IPS DF 4.7 (cell line): ENCODE measurements around the gene ZNF536.
"Not testable (repeated sequence)": the region's sequence is repeated elsewhere in the genome, so short reads cannot be mapped to it uniquely, and the experiment has no call there.

ENCODE experiments used
- DNase-seq: peaks from one replicate; pipeline ENCODE4 v3.0.0-alpha.2; 2013; ENCODE audit warnings: low spot score; ENCODE audit errors: extremely low read depth

Gene ZNF536

GRCh38 chr19:30481063-30481462, 108.9 kb downstream of the ZNF536 start:
- DNase-seq: no peak

DNA sequence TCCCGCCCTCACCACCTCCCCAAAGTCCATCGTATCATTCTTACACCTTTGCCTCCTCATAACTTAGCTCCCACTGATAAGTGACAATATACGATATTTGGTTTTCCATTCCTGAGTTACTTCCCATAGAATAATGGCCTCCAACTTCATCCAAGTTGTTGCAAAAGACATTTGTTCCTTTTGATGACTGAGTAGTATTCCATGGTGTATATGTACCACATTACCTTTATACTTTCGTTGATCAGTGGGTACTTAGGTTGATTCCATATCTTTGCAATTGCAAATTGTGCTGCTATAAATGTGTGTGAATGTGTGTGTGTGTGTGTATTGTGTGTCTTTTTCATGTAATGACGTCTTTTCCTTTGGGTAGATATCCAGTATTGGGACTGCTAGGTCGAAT, 109.6 kb downstream of the ZNF536 start:
- DNase-seq: no peak

DNA sequence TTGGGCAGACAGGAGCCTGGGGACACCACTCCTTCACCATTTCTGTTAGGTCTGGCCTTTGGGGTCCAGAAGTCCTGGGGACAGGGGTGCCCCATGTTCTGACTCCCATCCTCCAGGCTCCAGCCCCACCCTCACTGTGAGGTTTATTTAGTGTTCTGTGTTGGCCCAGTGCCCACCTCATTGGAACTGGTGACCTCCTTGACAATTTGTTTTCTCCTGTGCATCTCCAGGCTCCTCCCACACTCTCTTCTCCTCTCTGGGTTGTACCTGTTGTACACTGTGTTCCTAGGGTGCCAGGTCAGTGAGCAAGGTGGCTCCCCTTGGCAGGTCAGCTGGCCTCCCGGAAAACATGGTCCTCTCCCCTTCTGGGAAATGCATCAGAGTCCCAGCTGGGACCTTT, 110.8 kb downstream of the ZNF536 start:
- no peak for DNase-seq

DNA sequence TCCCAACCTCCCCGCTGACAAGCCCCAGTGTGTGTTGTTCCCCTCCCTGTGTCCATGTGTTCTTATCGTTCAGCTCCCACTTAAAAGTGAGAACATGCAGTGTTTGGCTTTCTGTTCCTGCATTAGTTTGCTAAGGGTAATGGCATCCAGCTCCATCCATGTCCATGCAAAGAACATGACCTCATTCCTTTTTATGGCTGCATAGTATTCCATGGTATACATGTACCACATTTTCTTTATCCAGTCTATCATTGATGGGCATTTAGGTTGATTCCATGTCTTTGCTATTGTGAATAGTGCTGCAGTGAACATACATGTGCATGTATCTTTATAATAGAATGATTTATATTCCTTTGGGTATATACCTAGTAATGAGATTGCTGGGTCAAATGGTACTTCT, 114.1 kb downstream of the ZNF536 start:
- DNase-seq: not testable (repeated sequence)

DNA sequence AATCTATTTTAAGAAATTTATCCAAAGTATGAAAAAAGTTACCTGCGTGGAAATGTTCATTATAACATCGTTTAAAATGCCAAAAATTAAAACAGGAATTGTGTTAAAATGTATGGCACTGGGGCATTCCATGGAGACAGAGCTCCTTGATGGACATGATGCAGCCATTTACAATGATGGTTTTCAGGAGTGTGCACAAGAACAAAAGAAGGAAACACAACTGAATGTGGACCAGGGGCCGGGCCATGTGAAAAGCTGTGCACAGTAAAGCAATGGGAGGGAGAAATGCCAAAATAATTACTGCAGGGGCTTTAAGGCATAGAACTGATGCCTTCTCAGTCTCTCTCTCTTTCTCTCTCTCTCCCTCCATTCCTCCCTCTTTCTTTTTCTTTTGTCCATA, 115.0 kb downstream of the ZNF536 start:
- DNase-seq: no peak

DNA sequence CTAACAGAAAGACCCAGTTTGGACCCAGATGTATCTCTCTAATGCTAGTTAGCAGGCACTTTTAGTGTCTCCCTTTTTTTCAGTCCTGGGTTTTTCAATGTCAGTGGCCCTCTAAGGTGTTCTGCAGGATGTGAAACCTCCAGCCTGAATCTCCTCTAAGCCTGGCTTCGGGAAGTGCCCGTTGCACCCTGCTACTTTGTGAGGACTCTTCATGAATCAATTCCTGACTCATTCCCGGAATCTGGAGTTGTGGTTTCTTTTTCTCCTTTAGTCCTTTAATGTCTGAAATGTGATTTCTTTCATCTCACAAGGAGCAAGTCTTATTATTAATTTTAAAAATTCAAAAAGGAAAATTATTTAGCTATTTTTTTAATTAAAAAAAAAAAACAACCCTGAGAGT, 116.0 kb downstream of the ZNF536 start:
- DNase-seq: no peak

- DNase-seq: no peak
Measured at GRCh38 chr19:30490760-30491159, 118.6 kb downstream of the ZNF536 start.

DNA sequence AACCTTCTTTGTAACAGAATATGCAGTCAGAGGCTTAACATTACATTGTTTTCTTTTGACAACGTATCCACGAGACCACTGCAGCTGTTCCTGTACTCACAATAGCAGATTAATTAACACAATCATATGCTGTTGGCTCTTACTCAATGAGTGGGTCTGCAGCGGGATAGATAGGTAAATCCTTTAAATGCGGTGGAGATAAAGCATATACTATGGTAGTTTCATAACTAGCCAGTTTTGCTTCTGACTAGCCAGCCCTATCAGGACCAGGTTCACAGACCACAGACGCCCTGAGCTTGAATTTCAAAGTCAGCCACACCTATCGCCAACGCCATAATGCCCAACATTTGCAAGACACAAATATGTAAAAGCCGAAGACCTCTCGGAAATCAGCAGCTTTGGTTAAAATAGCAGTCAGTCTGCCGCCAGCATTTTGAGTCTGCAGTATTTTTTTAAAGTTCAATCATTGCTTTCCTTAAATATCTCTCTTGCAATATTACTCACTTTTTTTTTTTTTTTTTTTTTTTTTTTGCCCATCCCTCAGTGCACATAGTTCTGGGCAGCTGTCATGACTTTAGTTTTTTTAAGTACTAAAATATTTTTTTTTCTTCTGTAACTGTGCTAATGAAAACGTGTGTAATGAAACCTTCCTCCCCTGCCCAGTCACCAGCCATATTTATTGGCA, 120.5 kb downstream of the ZNF536 start:
- no peak for DNase-seq

DNA sequence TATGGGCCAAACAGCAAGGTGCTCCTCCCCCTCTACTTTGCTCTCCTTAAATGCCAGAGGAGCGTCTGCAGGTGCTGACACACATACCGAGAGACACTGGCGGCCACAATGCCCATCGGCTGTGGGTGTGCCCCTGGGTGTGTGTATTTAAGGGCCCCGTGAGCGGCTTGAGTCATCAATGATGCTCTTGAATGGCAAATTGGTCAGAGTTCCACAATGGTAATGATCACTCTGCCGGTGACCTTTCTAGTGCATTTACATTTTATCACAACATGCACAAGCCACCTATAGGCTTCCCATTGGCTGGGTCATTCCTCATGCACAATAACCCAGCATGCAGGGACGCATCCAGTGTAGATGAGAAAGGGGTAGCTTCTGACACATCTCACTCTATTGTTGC, 124.8 kb downstream of the ZNF536 start:
- no peak for DNase-seq

DNA sequence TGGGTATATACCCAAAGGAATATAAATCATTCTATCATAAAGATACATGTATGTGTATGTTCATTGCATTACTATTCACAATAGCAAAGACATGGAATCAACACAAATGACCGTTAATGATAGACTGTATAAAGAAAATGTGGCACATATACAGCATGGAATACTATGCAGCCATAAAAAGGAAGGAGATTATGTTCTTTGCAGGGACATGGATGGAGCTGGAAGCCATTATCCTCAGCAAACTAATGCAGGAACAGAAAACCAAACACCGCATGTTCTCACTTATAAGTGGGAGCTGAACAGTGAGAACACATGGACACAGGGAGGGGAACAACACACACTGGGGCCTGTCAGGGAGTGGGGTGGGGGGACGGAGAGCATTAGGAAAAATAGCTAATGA, 125.9 kb downstream of the ZNF536 start:
- DNase-seq: not testable (repeated sequence)

DNA sequence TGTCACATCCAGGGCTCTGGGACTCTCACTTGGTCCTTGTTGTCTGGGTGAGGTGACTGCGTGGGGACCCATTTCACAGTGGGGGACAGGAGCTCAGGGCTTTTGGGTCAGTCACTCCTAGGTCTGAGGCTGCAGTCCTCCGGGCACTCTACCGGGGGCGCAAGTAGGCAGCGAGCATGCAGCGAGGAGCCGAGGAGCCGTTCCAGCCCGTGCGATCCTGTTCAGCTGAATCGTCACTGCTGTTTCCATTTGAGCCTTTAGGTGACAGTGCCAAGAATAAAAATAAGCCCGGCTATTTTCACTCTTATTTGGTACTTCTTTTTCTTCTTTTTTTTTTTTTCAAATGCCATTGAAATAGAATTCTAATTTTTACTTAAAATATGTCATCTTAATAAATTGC, 126.5 kb downstream of the ZNF536 start:
- DNase-seq: no peak

DNA sequence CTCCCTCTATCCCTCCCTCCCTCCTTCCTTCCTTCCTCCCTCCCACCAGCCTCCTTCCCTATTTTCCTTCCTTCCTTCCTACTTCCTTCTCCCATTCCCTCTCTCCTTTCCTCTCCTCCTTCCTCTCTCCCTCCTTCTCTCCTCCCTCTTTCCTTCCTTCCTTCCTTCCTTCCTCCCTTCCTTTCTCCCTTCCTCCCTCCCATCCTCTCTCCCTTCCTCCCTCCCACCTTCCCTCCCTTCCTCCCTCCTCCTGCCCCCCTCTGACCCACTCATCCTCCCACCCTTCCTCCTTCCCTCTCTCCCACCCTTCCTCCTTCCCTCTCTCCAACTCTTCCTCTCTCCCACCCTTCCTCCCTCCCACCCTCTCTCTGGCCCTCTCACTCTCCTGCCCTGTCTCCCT, 132.1 kb downstream of the ZNF536 start:
- no peak for DNase-seq

DNA sequence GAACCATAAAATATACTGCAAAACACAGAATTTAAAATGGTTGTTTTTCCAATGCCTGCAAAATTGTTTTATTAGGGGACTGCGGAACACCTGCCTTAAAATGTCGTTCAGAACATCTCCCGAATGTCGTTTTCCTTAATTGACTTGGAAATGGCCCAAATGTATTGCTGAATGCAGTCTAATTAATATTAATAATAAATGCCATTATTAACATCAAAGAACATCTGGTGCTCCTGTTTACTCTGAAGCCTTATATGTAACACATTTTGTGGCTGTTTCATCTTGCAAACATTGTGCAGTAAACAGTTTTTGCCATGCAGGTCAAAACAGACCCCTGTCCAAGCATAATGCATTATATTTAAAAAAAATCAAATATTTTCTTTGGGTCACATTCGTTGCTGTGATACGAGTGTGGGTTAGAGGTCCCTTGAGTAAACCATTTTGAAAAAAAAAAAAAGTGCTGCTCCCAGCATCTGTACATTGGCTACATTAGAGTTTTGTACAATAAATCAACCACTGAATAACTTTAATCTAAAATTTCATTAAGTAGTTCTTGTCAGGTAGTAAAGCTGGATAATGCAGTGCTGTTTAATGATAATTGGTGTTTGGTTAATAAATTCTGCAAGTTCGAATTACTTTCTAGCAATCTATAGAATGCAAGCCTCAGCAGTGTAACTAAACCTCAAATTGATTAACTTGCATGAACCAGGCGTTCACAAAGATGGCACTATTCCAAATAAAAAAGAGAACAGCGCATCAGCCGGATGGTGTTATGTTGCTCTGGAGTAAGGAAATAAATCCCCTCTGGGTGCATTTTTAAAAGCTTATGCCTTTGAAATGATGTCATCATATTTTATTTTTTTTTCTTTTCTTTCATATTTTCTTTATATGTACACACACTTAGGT, 140.2 kb downstream of the ZNF536 start:
- no peak for DNase-seq

DNA sequence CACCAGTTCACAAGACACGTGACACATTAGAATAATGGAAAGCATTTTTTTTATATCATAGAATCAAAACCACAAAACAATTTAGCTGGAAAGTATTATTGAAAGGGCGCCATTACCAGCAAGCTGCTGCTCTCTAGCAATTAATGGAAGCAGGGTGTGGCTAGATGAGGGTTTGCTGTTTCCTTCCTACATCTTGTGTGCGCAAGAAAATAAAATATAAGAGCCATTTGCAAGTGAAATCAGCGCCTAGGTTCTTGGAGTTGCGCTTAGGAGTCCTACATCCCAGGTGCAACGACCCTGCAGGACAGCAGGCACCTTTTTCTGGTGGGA, 140.9 kb downstream of the ZNF536 start:
- DNase-seq: no peak

GRCh38 chr19:30516111-30516510, 143.9 kb downstream of the ZNF536 start:
- no peak for DNase-seq

GRCh38 chr19:30516531-30516930, 144.3 kb downstream of the ZNF536 start:
- DNase-seq: no peak

DNA sequence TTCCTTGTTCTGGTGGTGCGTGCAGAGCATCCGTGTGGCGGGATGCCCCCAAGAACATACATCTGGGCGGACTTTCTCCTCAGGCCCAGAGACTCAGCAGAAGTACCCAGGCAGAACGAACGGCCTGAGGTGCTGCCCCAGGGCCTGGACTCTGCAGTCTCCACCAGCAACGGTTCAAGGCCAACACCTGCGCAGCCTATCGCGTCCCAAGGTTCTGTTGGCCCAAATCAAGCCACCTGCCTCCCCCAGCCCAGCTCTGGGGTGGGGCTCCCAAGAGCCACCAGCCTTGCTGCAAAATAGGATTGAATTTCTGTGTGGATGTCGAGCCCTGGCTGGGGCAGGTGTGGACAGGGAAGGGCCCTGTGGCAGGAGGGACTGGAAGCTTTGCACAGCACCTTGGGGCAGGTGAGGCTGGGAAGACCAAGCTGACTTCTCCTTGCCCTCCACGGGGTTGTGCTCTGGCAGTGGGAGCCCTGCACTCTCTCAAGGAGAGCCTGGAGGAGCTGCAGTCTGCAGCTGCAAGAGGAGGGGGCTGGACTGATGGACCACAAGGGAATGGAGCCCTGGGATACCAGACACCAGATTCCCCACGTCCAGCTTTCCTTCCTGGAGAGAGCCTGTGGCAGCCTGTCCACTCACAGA, 146.9 kb downstream of the ZNF536 start:
- DNase-seq: no peak

GRCh38 chr19:30519607-30520205, 147.5 kb downstream of the ZNF536 start:
- DNase-seq: no peak

DNA sequence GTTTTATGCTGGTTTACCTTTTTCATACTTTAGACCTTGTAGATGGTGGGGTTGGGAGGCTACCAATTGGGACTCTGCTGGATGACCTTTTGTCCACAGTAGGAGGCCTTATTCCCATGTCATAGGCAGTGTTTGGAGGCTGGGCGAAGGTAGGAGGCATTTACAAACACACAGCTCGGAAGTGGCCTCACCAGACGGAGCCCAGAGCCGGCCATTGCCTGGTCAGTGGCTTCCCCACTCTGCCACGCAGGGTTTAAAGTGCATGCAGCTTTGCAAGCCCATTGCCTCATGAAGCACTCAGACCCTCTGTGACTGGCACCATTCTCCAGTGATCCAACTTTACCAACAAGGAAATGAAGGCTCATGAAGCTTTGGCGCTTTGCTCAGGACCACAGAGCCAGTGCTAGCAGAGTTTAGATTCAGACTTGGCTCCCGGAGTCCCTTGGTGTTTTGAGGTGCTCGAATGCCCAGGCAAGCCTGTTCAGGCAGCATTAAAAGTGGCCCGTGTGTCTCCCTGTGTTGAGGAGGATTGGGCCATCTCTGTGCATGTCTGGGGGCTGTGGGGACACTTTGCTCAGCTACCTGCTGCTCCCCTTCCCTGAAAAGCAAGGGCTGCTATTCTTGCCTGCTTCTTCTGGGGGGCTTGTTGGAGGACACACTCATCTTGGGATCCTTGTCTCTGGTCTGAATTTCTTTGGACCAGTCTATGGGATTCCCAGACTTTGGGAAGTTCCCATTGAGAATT, 148.7 kb downstream of the ZNF536 start:
- DNase-seq: no peak

DNA sequence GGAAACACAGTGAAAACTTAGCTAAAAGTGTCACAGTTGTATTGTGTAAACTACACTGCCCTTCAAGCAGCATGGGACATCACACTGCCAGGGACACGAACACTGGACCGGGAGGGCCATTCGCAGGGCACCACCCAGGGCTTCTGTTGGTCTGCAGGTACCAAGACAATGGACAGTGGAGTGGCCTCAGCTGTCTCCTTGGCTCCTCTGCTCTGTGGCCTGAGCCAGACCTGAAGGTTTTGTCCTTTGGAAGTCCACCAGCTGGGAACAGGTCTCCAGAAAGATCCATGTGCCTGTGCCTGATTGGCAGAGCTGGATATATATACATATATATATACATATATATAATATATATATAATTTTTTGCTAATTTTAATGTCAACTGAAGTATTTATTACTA, 149.8 kb downstream of the ZNF536 start:
- no peak for DNase-seq

GRCh38 chr19:30522341-30522740, 150.2 kb downstream of the ZNF536 start:
- DNase-seq: no peak
